Measurements from ENCODE around the gene PDCD11. TPM values are rescaled to one million over a fixed set of nuclear protein-coding genes. Genes with fewer than 3 reads are reported as not detected.

Gene PDCD11
- total RNA-seq, 1 experiment from 2014 or later = 78.8 TPM

DNA sequence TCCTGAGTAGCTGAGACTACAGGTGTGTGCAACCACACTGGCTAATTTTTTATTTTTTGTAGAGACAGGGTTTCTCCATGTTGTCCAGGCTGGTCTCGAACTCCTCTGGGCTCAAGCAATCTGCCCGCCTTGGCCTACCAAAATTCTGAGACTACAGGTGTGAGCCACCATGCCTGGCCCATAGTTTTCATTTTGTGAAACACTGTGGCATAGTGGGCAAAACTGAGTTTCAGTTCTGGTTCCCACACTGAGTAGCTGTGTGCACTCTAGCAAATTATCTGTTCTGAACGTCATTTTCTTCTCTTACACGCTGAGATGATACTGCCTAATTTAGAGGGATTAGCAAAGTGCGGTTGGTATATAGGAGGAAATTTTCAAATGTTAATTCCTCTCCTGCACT, 13.7 kb upstream of the PDCD11 start (continued):
- TF ChIP-seq, protein P1, sequence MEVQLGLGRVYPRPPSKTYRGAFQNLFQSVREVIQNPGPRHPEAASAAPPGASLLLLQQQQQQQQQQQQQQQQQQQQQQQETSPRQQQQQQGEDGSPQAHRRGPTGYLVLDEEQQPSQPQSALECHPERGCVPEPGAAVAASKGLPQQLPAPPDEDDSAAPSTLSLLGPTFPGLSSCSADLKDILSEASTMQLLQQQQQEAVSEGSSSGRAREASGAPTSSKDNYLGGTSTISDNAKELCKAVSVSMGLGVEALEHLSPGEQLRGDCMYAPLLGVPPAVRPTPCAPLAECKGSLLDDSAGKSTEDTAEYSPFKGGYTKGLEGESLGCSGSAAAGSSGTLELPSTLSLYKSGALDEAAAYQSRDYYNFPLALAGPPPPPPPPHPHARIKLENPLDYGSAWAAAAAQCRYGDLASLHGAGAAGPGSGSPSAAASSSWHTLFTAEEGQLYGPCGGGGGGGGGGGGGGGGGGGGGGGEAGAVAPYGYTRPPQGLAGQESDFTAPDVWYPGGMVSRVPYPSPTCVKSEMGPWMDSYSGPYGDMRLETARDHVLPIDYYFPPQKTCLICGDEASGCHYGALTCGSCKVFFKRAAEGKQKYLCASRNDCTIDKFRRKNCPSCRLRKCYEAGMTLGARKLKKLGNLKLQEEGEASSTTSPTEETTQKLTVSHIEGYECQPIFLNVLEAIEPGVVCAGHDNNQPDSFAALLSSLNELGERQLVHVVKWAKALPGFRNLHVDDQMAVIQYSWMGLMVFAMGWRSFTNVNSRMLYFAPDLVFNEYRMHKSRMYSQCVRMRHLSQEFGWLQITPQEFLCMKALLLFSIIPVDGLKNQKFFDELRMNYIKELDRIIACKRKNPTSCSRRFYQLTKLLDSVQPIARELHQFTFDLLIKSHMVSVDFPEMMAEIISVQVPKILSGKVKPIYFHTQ (CRISPR knock-in tag; IDR thresholded peaks at IDR 0.05) = no peak
- TF ChIP-seq, protein P2, sequence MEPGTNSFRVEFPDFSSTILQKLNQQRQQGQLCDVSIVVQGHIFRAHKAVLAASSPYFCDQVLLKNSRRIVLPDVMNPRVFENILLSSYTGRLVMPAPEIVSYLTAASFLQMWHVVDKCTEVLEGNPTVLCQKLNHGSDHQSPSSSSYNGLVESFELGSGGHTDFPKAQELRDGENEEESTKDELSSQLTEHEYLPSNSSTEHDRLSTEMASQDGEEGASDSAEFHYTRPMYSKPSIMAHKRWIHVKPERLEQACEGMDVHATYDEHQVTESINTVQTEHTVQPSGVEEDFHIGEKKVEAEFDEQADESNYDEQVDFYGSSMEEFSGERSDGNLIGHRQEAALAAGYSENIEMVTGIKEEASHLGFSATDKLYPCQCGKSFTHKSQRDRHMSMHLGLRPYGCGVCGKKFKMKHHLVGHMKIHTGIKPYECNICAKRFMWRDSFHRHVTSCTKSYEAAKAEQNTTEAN (CRISPR knock-in tag; IDR thresholded peaks at IDR 0.05) = no peak
- TF ChIP-seq CBFB (CRISPR knock-in tag; IDR thresholded peaks at IDR 0.05; ENCODE audit: low read depth) = no peak

DNA sequence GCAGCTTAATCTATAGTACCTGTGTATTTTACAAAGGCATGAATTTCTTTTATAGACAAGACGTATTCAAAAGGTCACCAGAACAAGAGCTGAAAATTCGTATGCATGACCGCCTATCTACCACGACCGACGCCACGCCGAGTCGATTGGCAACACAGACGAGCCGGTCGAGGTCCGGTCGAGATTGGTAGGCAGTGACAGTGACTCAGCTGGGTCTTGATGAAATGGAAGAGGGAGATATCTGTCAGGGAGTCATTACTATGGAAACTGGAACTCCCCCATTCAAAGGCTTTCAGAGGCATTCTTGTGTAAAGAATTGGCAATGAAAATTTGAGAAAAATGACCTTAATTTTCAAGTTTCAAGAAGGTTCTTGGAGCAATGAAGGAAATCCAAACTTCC, 2.2 kb upstream of the PDCD11 start:
- Mint-ChIP-seq H3K27ac (no peak overlapping the region), H3K36me3 (peaks cover 57% of the 10 kb centered on the region), H3K4me3 (peak overlapping the region; percentile 40), H3K27me3 (ENCODE audit: low read depth) (no peaks in the 10 kb centered on the region), H3K4me1 (peaks cover 25% of the 10 kb centered on the region), H3K9me3 (no peaks in the 10 kb centered on the region)
- no peak for ATAC-seq
- TF ChIP-seq SP1 (CRISPR knock-in tag; conservative IDR thresholded peaks at IDR 0.05) (no peak), ETV6 (CRISPR knock-in tag; IDR thresholded peaks at IDR 0.05) (no peak)
- TF ChIP-seq, protein P3, sequence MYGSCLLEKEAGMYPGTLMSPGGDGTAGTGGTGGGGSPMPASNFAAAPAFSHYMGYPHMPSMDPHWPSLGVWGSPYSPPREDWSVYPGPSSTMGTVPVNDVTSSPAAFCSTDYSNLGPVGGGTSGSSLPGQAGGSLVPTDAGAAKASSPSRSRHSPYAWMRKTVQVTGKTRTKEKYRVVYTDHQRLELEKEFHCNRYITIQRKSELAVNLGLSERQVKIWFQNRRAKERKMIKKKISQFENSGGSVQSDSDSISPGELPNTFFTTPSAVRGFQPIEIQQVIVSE (CRISPR knock-in tag; IDR thresholded peaks at IDR 0.05; ENCODE audit: borderline replicate concordance) = no peak
- DNase-seq (ENCODE audit: low spot score) = no peak
- ChIA-PET POLR2A (interaction anchor here (0.6 kb wide), 1 partner anchor 34 kb away, joined by 3 read pairs; no protein-coding TSS in a partner anchor), CTCF (interaction anchor here (1.2 kb wide), 1 partner anchor 64 kb away, joined by 3 read pairs; the partner anchor contains the start of gene CALHM1)

DNA sequence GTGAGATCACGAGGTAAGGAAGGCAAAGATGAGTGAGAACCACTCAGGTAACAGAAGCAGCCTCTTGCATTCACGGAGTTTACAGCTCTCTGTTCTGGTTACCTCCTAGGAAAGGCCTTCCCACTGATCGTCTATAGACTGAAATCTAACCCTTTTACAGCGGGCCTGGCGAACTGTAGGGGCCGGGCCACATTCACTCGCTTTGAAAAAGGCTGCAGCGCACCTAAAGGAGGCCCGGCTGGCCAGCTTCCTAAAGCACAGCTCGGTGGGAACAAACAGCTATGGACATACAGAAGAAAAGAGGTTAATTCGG, 716 bp upstream of the PDCD11 start:
- peaks cover 62% of the 10 kb centered on the region for H3K36me3 Mint-ChIP-seq
- POLR2A ChIA-PET = interaction anchor here (0.6 kb wide), 2 partner anchors 9 to 27 kb away, joined by 3 to 4 read pairs; no protein-coding TSS in a partner anchor
- no peaks in the 10 kb centered on the region for H3K9me3 Mint-ChIP-seq
- no peaks in the 10 kb centered on the region for H3K27me3 Mint-ChIP-seq (ENCODE audit: low read depth)
- peak overlapping the region; percentile 94 for H3K27ac Mint-ChIP-seq
- CTCF ChIA-PET = interaction anchor here (0.6 to 1.3 kb wide), 2 partner anchors 32 to 90 kb away, joined by 3 to 4 read pairs; no protein-coding TSS in a partner anchor
- peaks cover 25% of the 10 kb centered on the region for H3K4me1 Mint-ChIP-seq
- no peak for ATAC-seq
- TF ChIP-seq MXD4 (CRISPR knock-in tag; IDR thresholded peaks at IDR 0.05; ENCODE audit: borderline replicate concordance) (no peak), SMAD3 (CRISPR knock-in tag; IDR thresholded peaks at IDR 0.05; ENCODE audit: borderline replicate concordance) (no peak), ZNF138 (CRISPR knock-in tag; conservative IDR thresholded peaks at IDR 0.05) (no peak), HMGA2 (CRISPR knock-in tag; IDR thresholded peaks at IDR 0.05) (no peak), NFATC4 (CRISPR knock-in tag; IDR thresholded peaks at IDR 0.05) (no peak), SOX15 (CRISPR knock-in tag; IDR thresholded peaks at IDR 0.05) (no peak), FOXJ3 (CRISPR knock-in tag; IDR thresholded peaks at IDR 0.05; ENCODE audit: borderline replicate concordance) (no peak), ZNF423 (CRISPR knock-in tag; IDR thresholded peaks at IDR 0.05) (no peak), EMX1 (CRISPR knock-in tag; IDR thresholded peaks at IDR 0.05) (no peak), GRHL2 (CRISPR knock-in tag; IDR thresholded peaks at IDR 0.05; ENCODE audit: insufficient replicate concordance, severe bottlenecking) (no peak)
- TF ChIP-seq, protein P4, sequence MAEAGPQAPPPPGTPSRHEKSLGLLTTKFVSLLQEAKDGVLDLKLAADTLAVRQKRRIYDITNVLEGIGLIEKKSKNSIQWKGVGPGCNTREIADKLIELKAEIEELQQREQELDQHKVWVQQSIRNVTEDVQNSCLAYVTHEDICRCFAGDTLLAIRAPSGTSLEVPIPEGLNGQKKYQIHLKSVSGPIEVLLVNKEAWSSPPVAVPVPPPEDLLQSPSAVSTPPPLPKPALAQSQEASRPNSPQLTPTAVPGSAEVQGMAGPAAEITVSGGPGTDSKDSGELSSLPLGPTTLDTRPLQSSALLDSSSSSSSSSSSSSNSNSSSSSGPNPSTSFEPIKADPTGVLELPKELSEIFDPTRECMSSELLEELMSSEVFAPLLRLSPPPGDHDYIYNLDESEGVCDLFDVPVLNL (CRISPR knock-in tag; IDR thresholded peaks at IDR 0.05; ENCODE audit: borderline replicate concordance, low read depth) = no peak
- TF ChIP-seq, protein P5, sequence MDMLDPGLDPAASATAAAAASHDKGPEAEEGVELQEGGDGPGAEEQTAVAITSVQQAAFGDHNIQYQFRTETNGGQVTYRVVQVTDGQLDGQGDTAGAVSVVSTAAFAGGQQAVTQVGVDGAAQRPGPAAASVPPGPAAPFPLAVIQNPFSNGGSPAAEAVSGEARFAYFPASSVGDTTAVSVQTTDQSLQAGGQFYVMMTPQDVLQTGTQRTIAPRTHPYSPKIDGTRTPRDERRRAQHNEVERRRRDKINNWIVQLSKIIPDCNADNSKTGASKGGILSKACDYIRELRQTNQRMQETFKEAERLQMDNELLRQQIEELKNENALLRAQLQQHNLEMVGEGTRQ (CRISPR knock-in tag; IDR thresholded peaks at IDR 0.05) = no peak
- TF ChIP-seq, protein P6, sequence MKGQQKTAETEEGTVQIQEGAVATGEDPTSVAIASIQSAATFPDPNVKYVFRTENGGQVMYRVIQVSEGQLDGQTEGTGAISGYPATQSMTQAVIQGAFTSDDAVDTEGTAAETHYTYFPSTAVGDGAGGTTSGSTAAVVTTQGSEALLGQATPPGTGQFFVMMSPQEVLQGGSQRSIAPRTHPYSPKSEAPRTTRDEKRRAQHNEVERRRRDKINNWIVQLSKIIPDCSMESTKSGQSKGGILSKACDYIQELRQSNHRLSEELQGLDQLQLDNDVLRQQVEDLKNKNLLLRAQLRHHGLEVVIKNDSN (CRISPR knock-in tag; IDR thresholded peaks at IDR 0.05) = no peak
- peak overlapping the region; percentile 100 for H3K4me3 Mint-ChIP-seq
- DNase-seq (ENCODE audit: low spot score) = no peak
